Activated CD8-positive, alpha-beta T cell treated with anti-CD3 and anti-CD28 coated beads for 36 hours (primary cell): ENCODE measurements around the gene CAAP1. TPM values are rescaled to one million over a fixed set of nuclear protein-coding genes. Genes with fewer than 3 reads are reported as not detected.

Source experiments
- ATAC-seq: fragments of 200-7000 bp; cut with Tn5 transposase; one replicate; pipeline ENCODE4 v1.10.0; 2021; ENCODE audit warnings: mild to moderate bottlenecking, moderate library complexity
- CTCF ChIA-PET: fragments of 350-600 bp; sonication (Branson Sonifier 250); formaldehyde crosslinking; loops from one replicate; lab custom pipeline; 2021; ENCODE audit warnings: antibody characterized with exemption; lab: Charles Lee
- POLR2A ChIA-PET: fragments of 350-600 bp; sonication (Branson Sonifier 250); formaldehyde crosslinking; loops from one replicate; lab custom pipeline; 2021; ENCODE audit warnings: antibody characterized with exemption; lab: Charles Lee
- DNase-seq: peaks from one replicate; pipeline ENCODE4 v3.0.0-alpha.2; 2020
- H3K27ac Mint-ChIP-seq: one replicate; pipeline ENCODE4 v1.8.0; 2021; ENCODE audit warnings: mild to moderate bottlenecking, mixed read lengths
- H3K27me3 Mint-ChIP-seq: one replicate; pipeline ENCODE4 v1.8.0; 2021; ENCODE audit warnings: mixed read lengths
- H3K36me3 Mint-ChIP-seq: one replicate; pipeline ENCODE4 v1.8.0; 2021; ENCODE audit warnings: low read depth, mixed read lengths
- H3K4me1 Mint-ChIP-seq: one replicate; pipeline ENCODE4 v1.8.0; 2021; ENCODE audit warnings: low read depth, mixed read lengths
- H3K4me3 Mint-ChIP-seq: one replicate; pipeline ENCODE4 v1.8.0; 2021; ENCODE audit warnings: mild to moderate bottlenecking, moderate library complexity, mixed read lengths
- H3K9me3 Mint-ChIP-seq: one replicate; pipeline ENCODE4 v1.8.0; 2021; ENCODE audit warnings: mixed read lengths
- CTCF ChIP-seq: fragments of 200-600 bp; IDR thresholded peaks from one replicate; pipeline ENCODE4 v1.8.0; 2022; ENCODE audit warnings: antibody characterized with exemption, mild to moderate bottlenecking
- intact Hi-C: fragments of 100-400 bp; cut with micrococcal nuclease; formaldehyde crosslinking; loops from one replicate; pipeline ENCODE4 v1.10.0; 2022
- total RNA-seq, 2 experiments: library from RNA; stranded (reverse); gene quantifications; one replicate each; pipeline ENCODE4 v1.2.3, GENCODE V29; 2021

Gene CAAP1
- total RNA-seq, 2 experiments from 2014 or later: 16.8 to 19.0 TPM

- Mint-ChIP-seq H3K4me3 (no peak overlapping the region), H3K27ac (no peak overlapping the region), H3K27me3 (no peaks in the 10 kb centered on the region), H3K9me3 (peaks cover 6% of the 10 kb centered on the region), H3K36me3 (peaks cover 32% of the 10 kb centered on the region), H3K4me1 (peaks cover 33% of the 10 kb centered on the region)
- ATAC-seq: no peak
- no peak for TF ChIP-seq CTCF
- DNase-seq: no peak
- intact Hi-C loops: no loop called here
- ChIA-PET POLR2A (interaction anchor here (1.0 kb wide), 1 partner anchor 11 kb away, joined by 3 read pairs; the partner anchor contains the start of gene PLAA), CTCF (no interaction called here)
These were observed 43.2 kb upstream of the CAAP1 start for GRCh38 chr9:26935847-26936246.

GRCh38 chr9:26928902-26929495 lies 36.4 kb upstream of the CAAP1 start:
- Mint-ChIP-seq H3K27ac (no peak overlapping the region), H3K36me3 (peaks cover 35% of the 10 kb centered on the region), H3K9me3 (no peaks in the 10 kb centered on the region), H3K4me1 (no peaks in the 10 kb centered on the region), H3K4me3 (no peak overlapping the region), H3K27me3 (no peaks in the 10 kb centered on the region)
- no peak for ATAC-seq
- no peak for TF ChIP-seq CTCF
- no peak for DNase-seq
- intact Hi-C loops: no loop called here
- CTCF ChIA-PET: interaction anchor here (0.6 kb wide), 1 partner anchor 344 kb away, joined by 3 read pairs; no protein-coding TSS in a partner anchor
- POLR2A ChIA-PET: interaction anchor here (0.9 kb wide), 1 partner anchor 14 kb away, joined by 3 read pairs; no protein-coding TSS in a partner anchor

GRCh38 chr9:26925609-26926008 lies 33.0 kb upstream of the CAAP1 start:
- no peaks in the 10 kb centered on the region for H3K27me3 Mint-ChIP-seq
- ChIA-PET POLR2A (no interaction called here), CTCF (no interaction called here)
- no peak for DNase-seq
- no peaks in the 10 kb centered on the region for H3K9me3 Mint-ChIP-seq
- no peak for TF ChIP-seq CTCF
- H3K27ac Mint-ChIP-seq: no peak overlapping the region
- H3K4me3 Mint-ChIP-seq: no peak overlapping the region
- no peak for ATAC-seq
- intact Hi-C loops: no loop called here
- no peaks in the 10 kb centered on the region for H3K4me1 Mint-ChIP-seq
- H3K36me3 Mint-ChIP-seq: peaks cover 48% of the 10 kb centered on the region

GRCh38 chr9:26919698-26920097 lies 27.1 kb upstream of the CAAP1 start:
- DNase-seq (no peak), ATAC-seq (no peak)
- CTCF ChIA-PET: no interaction called here
- H3K4me3 Mint-ChIP-seq: no peak overlapping the region
- no peak overlapping the region for H3K27ac Mint-ChIP-seq
- peaks cover 43% of the 10 kb centered on the region for H3K36me3 Mint-ChIP-seq
- H3K9me3 Mint-ChIP-seq: no peaks in the 10 kb centered on the region
- TF ChIP-seq CTCF: no peak
- H3K4me1 Mint-ChIP-seq: no peaks in the 10 kb centered on the region
- no peaks in the 10 kb centered on the region for H3K27me3 Mint-ChIP-seq
- POLR2A ChIA-PET: no interaction called here
- intact Hi-C loops: no loop called here

GRCh38 chr9:26913138-26913668 lies 20.6 kb upstream of the CAAP1 start:
- Mint-ChIP-seq H3K27ac (no peak overlapping the region), H3K36me3 (peaks cover 24% of the 10 kb centered on the region), H3K4me1 (no peaks in the 10 kb centered on the region), H3K27me3 (no peaks in the 10 kb centered on the region), H3K4me3 (no peak overlapping the region), H3K9me3 (no peaks in the 10 kb centered on the region)
- no peak for ATAC-seq
- no peak for DNase-seq
- CTCF ChIA-PET: no interaction called here
- intact Hi-C loops: no loop called here
- POLR2A ChIA-PET: no interaction called here
- TF ChIP-seq CTCF: no peak
